GM11168 (cell line): Measurements from ENCODE around the gene MAP3K9.
"Not testable (repeated sequence)": the region's sequence is repeated elsewhere in the genome, so short reads cannot be mapped to it uniquely, and the experiment has no call there.

ENCODE experiments used
- in situ Hi-C: fragments of 300-500 bp; cut with MboI; formaldehyde crosslinking; loops from one replicate; pipeline ENCODE4 v1.12.0; 2022; ENCODE audit warnings: low sequenced_read_pairs; ENCODE audit not compliant: unreplicated experiment

MAP3K9 gene

DNA sequence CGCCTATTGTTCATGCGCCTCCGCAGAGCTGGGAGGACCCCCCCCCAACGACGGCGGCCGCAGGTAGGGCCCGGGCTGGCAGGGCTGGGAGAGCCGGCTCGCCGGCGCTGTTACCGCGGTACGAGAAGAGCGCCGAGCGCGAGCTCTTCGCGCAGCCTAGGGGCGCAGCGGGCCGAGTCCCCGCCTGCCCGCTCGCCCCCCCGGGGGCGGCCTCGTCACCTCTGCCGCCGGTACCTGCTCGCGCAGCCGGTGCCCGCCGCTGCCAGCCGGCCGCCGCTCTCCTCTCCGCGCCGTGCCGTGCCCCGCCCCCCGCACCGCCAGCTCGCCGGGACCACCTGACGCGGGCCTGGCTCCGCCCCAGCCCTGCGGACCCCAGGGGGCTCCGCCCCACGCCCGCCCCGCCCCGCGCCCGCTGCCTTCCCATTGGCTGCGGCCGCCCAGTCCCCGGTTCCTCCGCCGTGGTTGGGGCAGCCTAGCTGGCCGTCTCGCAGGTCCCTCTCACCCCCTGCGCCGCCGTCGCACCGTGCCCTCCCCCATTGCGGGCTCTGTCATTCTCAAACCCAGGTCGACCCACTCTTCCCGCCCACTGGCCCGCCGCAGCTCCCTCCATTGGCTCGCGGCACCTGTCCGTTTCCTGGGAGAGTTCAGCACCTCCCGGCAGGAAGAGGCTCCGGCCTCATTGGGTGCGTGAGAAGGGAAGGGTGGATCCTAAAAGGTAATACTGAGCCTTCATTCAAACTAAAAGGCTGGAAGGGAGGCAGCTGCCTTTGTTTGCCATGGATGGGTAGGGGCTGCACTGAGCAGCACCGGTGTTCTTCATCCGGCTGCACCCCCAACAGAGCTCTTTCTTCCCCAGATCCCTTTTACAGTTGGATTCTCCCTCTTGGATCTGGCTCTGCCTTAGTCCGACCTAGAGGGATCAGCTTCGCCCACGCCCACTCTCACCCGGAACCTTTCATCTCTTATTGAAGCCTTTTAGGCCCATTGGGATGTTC is at the start of gene MAP3K9:
TSS of gene MAP3K9 (minus strand) at position 289 of the 995 bp plus-strand sequence. CDS start 342 bp downstream, outside the sequence.
- in situ Hi-C loops = loop anchor here (10.0 kb wide), 1 partner anchor 165 kb away; no protein-coding TSS in a partner anchor

DNA sequence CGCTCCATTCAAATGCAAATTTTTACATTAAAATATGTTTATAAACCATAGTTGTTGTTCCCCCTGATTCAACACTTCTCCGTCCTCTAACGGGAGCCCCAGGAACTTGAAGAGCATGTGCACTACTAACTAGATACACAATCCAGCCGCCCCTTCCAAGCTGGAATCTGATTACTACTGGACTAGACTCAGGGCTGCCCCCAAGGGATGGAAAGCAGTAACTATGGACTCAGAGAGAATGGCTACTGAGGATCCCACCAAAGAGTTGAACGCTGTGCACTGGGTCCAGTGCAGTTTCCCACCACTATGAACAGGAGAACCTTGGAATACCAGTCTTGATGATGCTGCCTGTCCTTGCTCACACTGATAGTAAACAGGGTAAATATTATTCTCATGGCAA is 49.3 kb upstream of the MAP3K9 start:
- in situ Hi-C loops = no loop called here

GRCh38 chr14:70857496-70857890 is 48.2 kb upstream of the MAP3K9 start:
- in situ Hi-C loops = no loop called here

GRCh38 chr14:70856851-70857495 is 47.7 kb upstream of the MAP3K9 start:
- in situ Hi-C loops = no loop called here

- in situ Hi-C loops = no loop called here
Observed at GRCh38 chr14:70855486-70855885, 46.2 kb upstream of the MAP3K9 start.

DNA sequence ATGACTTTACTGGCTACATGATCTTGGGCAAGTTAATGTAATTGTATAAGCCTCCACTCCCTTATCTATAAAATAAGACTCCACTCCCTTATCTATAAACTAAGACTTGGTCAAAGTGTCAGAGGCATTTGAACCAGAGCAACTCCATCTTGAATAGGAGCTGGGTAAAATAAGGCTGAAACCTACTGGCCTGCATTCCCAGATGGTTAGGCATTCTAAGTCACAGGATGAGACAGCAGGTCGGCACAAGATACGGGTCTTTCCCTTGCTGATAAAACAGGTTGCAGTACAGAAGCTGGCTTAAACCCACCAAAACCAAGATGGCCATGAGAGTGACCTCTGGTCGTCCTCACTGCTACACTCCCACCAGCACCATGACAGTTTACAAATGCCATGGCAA is 44.3 kb upstream of the MAP3K9 start:
- in situ Hi-C loops = not testable (repeated sequence)

DNA sequence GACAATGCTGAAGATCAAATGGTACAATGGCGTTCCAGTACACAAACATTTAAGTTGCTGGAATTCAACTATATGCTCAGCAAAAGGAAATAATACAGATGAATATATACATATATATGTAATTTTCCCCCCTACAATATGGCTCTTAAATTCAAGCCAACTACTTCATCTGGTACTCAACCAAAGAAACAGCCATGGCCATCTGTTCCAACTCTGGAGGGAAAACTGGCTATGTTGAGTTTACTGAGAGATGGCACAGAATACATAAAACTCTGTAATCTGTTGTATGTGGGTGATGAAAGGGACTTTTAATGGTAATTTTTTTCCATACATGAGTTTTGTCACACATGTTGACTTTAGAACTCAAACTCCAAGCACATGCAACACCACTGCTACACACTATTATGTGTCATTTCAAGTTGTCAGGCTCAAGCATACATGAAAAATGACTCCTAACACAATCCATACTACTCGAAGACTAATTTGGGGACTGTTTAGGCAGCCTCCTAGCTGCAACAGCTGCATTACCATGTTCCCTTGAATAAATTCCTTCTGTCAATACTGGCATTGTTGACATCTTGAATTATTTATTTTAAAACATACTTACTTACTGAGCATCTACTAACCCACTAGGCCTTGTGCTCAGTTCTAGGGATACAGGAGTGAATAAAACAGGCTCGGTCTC is 38.2 kb upstream of the MAP3K9 start:
- in situ Hi-C loops = no loop called here

GRCh38 chr14:70845601-70846000 is 36.3 kb upstream of the MAP3K9 start:
- in situ Hi-C loops = no loop called here

DNA sequence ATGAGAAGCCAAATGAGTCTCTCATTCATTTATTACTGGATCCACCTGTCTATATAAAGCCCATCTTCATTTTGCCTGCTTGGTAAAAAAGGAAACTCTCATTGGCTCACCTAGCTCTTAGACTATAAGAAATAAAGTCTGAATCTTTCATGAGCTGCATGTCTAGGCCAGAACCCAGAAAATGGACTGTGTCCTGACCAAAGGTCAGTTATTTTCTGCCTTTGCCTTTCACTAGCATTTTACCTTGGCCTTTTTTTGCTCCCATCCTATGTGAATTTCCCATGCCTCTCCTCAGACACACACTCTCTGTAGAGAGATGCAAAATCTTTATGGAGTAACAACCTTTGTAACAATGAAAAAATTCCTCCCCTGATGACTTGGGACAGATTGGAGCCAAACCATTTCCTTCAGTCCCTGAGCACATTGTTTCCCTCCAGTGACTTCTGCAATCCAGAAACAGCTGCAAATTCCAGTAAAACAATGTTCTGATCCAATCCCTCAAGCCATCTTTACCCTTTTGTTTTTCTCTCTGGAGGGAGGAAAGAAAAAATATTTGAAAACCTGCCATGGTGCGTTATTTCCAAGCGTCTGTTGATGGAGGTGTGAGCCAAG is 33.6 kb upstream of the MAP3K9 start:
- in situ Hi-C loops = no loop called here

- in situ Hi-C loops = no loop called here
Observed at GRCh38 chr14:70838076-70838475, 28.8 kb upstream of the MAP3K9 start.

DNA sequence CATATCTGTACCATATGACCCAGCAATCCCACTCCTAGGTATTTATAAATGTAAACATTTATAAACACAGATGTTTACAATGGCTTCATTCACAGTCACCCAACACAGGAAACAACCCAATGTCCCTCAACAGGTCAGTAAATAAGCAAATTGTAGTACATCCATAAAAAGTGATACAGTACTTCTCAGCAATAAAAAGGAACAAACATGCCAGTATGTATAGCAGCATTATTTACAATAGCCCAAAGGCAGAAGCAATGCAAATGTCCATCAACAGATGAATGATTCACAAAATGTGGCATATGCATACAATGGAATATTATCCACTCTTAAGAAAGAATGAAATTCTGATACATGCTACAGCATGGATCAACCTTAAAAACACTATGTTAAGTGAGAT is 27.6 kb upstream of the MAP3K9 start:
- in situ Hi-C loops = no loop called here

DNA sequence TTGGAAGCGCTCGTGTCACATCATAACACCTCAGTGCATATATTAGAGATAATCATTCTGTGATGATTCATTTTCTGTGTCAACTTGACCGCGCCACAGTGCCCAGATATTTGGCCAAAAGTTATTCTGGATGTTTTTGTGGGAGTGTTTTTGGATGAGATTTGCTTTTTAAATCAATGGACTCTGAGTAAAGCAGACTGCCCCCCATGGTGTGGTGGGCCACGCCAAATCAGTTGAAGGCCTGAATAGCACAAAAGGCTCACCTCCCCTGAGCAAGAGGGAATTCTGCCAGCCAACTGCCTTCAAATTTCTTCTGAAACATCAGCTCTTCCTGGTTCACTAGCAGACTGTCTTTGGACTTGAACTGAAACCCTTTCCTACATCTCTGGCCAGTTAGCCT is 24.6 kb upstream of the MAP3K9 start:
- in situ Hi-C loops = no loop called here

DNA sequence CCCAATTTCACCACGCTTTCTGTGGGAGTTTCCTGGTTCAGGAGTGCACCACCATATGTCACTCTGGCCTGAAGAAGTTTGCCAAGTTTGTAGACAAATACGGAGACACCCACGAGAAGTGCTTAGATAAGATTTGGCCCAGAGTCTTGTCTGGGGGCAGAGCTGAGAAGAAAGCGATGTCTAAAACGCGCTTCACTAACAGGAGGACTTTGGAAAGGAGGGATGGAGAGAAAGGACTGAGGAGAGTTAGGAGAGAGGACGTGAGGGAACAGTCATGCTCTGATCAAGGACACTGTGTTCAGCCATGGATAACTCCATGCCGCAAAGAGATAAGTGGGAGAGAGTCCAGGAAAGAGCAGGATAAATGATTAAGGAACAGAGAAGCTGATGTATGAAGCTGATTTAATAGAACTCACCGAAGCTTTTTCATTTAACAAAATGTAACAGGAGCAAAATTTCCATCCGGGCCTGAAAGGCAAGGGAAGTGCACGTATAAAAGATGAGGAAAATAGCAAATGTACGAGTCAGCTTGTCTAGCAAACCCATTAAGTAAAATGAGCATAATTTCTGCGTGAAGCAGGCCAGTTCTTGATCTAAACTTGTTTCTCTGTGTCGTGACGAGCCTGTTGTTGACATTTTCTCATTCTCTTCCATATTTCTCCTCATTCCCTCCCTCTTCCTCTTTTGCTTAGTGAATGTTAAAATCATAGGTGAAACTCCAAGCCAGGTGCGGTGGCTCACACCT is 23.4 kb upstream of the MAP3K9 start:
- in situ Hi-C loops = no loop called here

DNA sequence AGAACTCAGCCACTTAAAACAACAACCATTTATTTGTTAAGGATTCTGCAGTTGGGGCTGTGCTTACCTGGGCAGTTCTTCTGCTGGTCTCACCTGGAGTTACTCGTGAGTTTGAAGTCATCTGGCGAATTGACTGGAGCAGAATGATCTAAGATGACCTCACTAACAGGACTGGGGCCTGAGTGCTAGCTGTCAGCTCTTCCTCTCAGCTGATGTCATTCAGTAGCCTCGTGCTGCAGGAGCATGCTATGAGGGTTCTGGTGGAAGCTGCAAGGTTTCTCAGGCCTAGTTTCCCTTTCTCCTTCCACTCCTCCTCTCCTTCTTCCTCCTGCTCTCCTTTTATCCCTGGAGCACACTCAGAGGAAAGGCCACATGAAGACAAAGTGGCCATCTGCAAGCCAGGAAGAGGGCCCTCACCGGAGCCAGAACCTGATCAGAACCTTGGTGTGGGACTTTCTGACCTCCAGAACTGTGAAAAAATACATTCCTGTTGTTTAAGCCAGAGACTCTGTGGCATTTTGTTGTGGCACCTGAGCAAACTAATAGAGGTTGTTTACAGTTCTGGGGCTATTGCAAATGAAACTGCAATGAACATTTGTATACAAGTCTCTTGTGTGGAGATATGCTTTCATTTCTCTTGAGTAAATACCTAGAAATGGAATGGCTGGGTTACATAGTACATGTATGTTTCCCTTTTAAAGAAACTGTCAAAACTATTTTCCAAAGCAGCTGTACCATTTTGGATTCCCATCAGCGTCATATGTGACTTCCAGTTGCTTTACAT is 21.9 kb upstream of the MAP3K9 start:
- in situ Hi-C loops = no loop called here

DNA sequence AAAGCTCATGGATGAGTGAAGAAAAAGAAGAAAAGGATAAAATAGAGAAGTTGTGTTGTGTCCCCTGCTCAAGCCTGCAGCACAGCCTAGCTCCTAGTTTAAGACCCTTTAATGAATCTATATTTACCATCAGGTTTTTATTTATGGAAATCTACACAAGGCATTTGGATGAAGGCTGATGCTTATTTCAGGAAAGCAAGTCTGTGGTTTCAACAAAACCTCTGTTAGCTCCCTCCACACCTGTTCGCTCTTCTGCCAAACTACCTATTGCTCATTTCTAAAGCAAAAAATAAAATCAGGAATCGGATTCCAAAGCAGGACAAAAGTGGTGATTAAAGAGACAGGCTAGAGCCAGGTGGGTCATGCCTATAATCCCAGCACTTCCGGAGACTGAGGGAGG is 18.9 kb upstream of the MAP3K9 start:
- in situ Hi-C loops = no loop called here

GRCh38 chr14:70827752-70828151 is 18.4 kb upstream of the MAP3K9 start:
- in situ Hi-C loops = no loop called here

DNA sequence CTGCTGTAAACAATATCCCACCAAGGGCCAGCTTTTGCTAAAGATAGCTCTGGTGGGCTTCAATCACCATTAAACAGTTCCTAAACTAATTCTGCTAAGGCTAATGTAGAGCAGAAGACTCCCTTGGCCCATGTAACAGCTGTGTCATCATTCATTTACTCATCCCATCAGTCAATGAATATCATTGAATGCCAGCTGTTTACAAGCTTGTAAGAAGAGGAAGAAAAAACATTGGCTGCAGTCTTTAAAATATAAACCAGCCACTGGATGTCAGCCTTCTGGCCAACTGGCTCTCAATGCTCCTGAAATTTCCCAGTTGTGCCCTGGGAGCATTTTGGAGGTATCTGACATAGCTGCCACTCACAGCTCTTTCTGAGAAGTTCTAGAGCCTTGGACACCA is 18.0 kb upstream of the MAP3K9 start:
- in situ Hi-C loops = no loop called here

DNA sequence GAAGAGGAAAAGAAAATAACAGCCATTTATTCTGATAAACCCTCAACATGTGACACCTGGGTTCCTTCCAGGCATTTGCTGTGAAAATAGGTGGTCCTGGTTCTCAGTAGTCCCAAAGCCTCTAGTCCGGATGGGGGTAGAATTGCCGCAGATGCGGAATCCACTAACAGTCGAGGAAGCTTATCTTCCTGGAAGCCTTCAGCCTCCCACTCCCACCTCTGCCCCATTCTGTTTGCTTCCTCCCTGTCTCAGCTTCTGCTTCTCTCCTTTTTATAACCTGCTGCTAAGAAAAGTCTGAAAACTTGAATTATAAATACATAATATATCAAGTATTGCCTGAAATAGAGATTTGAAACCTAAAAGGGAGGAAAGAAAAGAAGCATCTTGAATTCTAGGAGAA is 14.0 kb upstream of the MAP3K9 start:
- in situ Hi-C loops = no loop called here
